GM12872 (cell line): ENCODE measurements around the gene EIF2A.

Experiments
- CTCF ChIP-seq: IDR thresholded peaks from 3 replicates; pipeline ENCODE4 v1.5.1; 2011; ENCODE audit warnings: low read depth, mild to moderate bottlenecking, low read length, moderate library complexity; ENCODE audit not compliant: insufficient read depth

The EIF2A gene

DNA sequence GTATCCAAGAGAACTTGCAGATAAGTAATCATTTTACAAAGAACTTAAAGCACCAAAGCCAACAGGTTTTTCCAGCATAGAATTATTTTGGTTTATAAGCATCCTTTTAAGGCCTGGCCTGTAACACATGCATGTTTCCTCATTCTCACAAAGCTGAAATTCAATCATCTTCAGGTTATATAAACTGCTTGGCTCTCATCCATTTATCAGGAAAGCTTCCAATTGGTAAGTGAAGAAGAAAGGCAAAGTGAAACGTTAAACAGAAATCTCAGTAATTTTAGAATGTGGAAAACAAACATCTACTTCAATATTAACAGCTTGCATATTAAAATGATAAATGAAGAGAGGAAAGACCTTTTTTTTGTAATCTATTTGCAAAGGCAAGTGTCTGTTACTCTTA lies 1.9 kb upstream of the EIF2A start:
- no peak for TF ChIP-seq CTCF

DNA sequence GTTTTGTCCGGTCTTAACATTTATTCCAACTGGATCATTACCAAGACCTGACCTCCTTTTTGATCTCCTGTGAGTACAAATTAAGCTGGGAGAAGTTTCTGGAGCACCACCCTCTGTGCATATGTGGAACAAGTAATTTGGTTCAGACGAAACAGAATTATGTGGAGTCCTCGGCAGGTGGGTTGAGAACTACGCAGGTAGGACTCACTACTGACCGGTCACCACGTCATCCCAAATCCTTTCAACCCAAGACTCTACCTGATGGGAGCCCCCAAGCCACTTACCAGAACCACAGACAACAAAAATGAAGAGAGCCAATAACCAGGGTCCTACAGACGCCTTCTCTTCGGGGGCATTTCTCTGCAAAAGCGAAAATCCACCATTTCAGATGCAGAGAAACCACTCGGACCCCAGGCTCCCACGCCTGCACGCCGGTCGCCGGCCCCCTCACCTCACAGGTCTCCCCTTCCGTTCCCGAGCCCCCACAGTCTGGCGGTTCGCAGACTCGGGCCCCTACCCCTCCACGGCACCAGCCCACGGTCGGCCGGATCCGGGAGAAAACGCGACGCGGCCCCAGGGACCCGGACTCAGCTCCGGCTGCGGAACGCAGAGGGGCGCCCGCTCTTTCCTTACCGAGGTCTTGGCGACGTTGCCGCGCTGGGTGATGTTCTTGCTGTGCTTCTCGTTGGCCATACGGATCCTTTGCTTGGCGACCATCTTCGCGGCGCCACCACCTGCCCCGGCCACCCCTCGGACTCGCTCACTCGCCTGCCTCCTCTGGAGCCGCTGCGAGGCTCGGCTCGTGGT lies 965 bp upstream of the EIF2A start:
- no peak for TF ChIP-seq CTCF

- no peak for TF ChIP-seq CTCF
These were observed 606 bp downstream of the EIF2A start for GRCh38 chr3:150547045-150547741.

DNA sequence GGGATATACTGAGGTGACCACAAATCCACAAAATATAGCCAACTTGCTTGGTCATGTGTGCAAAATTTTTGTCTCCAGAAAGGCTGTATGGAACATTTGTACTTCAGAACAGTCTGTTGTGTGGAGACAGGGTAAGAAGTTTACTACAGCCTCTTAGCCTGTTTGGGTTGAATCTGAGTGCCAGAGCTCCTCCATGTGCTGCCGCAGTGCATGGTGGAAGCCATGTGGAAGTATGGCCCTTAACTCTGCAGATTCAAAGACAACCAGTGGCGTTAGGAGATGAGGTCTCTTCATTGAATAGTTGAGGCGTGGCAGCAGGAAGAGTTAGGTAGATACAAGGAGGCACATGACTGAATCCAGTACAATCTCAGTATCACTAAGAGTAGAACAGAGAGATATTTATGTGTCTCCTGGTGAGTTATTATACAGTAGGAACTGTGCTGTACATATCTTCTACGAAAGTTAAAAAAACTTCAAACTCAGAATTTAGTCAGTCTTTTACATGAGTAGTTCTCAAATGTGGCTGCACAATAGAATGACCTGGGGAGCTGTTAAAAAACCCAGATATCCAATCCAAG lies 9.4 kb downstream of the EIF2A start:
- no peak for TF ChIP-seq CTCF

- TF ChIP-seq CTCF: no peak
These were observed 10.2 kb downstream of the EIF2A start for GRCh38 chr3:150556792-150557191.

DNA sequence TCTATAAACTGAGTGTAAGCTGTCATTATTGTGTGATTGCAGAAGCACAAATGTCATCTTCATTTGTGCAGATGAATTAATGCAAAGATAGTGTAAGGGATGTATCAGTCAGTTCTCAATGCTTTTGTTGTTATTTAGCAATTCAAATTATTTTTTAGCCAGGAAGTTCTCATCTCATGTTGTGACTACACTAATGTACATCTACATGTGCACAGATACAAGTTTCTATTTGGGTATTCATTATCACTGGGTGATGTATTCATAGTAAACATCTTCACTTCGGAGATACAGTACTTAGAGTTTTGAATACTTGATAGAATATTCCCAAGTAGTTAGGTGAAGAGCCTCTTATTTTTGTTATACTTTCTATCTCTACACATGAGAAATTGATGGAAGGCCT lies 11.1 kb downstream of the EIF2A start:
- no peak for TF ChIP-seq CTCF

- TF ChIP-seq CTCF: no peak
These were observed 17.7 kb downstream of the EIF2A start for GRCh38 chr3:150564243-150564642.
